ENCODE data around the gene TYRO3.

TYRO3 gene

DNA sequence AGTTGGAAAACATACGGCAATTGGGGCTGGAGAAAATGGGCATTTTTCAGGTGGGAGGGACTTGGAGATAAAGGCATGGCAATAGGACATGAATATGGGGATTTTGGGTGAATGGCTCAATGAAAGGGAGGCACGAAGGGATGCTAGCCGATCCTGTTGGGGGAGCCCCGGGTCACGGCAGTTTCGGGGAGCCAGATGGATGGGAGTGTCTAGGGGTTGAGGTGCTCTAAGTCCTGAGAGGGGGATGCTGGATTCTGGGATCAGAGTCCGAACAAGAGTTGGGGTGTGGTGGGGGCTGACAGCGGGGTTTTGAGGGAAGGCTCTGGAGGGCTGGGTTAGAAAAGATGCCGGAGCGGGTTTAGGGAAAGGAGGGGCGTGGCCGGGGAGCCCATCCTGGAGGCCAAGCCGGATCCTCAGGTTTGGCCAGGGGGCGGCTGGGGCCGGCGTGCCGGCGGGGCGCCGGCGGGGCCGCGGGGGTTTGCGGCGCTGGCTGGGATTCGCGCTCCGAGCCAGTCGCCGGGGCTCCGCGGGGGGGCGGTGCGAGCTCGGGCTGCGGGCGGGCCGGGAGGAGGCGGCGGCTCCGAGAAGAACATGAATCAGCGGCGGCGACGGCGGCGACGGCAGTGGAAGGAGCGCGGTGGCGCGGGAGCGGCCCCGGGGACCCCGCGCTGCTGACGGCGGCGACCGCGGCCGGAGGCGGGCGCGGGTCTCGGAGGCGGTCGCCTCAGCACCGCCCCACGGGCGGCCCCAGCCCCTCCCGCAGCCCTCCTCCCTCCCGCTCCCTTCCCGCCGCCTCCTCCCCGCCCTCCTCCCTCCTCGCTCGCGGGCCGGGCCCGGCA lies at the start of gene TYRO3:
TYRO3 (plus strand) TSS at position 813 of the 839 bp plus-strand sequence. CDS start 46 bp downstream, outside the sequence.
- peak; percentile 81 for DNase-seq

DNA sequence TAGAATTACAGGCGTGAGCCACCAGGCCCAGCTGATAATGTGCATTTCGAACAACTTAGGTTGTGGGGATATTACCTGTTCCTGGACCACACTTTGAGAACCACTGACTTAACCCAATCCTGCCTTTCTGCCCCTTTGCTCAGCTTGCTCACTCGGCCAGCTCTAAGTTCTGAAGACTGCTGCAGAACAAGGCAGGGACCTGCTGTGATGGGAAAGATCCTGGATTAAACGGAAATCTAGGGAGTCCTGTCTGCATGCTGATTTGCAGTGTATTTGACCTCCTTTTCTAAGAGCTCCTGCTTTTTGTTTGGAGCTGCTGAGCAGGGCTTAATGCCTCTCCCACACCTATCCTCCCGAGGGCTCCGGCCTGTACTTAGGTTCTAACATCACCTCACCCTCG lies 48.3 kb upstream of the TYRO3 start:
- DNase-seq: no peak

DNA sequence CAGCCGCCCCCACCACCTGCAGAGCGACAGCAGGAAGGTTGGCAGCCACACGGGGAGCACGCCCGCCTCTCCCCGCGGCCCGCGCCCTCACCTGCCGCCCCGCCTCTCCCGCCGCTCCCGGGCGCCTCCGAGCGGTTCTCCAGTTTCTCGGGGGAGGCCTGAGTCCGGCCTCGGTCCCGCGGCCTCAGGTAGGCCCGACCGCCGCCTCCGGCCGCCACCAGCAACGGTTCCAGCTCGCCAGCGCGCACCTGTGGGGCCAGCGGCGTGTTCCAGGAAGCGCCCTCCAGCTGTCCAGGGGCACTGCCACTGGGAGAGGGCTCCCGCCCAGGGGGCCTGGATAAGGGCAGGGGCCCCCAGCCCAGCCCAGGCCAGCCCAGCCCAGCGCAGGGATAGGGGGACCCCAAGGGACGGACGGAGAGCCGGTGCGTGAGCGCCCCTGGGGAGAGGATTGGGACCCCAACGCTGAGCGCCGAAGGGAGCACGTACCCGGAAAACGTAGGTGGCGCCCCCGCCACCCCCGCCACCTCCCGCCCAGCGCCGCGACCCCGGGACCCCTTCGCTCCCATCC lies 47.6 kb upstream of the TYRO3 start:
- peak; percentile 16 for DNase-seq

- peak; percentile 36 for DNase-seq
These were observed 47.1 kb upstream of the TYRO3 start for GRCh38 chr15:41511899-41512369.

DNA sequence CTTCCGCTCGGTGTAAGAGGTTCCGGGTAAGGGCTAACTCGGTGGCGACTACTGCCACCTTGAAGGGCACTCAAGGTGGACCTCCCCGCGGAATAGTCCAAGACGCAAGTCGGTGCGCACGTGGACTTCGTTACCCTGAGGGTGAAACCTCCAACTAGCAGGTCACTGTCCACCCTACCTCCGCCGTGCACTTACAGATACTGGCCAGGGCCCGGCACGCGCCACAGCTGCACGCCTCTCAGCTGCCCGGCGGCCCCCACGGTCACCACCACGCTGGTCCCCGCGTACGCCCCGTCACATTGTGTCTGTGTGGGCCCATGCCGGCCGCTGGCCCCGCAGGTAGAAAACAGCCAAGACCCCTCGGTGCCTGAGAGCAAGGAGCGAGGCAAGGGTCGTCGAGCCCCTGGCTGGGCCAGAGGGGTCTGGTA lies 46.5 kb upstream of the TYRO3 start:
- DNase-seq: no peak

GRCh38 chr15:41512940-41513505 lies 46.0 kb upstream of the TYRO3 start:
- peak; percentile 26 for DNase-seq

DNA sequence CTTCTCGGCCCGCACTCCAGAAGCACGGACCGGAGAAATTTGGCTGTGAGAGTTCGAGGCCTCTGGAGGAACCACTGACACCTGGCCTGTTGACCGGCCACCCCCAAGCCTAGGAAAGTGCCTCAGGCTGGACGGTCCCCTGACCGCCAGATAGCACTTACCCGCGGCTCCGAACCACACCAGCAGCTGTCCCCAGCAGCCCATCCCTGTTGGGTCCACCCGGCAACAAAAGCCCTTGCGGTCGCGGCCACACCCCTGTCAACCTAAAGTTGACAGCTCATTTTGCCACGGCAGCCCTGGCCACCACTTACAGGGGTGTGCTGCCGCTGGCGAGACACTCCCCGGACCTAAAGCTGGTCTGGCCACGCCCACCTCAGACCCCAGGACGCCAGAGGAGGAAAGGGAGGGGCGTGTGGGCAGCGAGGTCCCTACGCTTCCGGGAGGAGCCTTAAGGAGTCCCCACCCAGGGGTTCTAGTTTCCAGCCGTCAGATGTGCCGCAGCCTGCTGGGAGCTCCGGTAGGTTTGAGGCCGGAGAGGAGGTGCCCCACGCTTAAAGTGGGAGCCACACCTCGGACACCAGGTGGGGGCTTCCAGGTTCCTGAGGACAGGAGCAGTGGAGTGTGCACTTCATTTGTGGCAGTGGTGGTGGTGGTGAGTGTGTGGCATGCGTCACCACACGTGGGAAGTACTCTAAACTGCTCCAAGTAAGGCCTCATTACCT lies 45.3 kb upstream of the TYRO3 start, which contains the start of gene LTK:
LTK (minus strand) TSS at position 322 of the 722 bp plus-strand sequence; CDS start at position 204, 118 bp downstream.
- peak; percentile 69 for DNase-seq

DNA sequence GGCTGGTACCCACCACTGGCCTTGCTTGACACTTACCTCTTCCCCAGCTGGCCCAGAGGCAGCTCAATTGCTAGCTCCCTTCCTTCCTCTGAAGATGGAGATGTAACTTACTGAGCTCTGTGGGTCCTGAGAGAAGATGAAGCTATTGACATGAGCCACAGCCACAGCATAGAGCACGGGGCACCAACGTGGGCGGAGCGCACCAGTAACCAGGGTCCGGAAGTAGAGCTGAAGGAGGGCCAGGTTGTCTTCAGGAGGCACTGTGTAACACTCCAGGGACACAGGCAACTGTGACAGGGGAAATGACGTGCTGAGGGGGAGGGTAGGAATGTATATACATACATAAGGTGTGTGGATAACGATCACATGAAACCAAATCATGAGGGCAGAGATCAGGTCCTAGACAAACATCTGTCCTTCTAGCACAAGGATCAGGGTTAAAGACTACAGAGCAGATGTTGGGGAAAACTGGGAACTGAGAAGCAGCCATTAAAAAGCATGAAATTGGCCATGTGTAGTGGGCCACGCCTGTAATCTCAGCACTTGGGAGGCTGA lies 41.0 kb upstream of the TYRO3 start:
- DNase-seq: no peak

- no peak for DNase-seq
These were observed 38.4 kb upstream of the TYRO3 start for GRCh38 chr15:41520636-41521035.

DNA sequence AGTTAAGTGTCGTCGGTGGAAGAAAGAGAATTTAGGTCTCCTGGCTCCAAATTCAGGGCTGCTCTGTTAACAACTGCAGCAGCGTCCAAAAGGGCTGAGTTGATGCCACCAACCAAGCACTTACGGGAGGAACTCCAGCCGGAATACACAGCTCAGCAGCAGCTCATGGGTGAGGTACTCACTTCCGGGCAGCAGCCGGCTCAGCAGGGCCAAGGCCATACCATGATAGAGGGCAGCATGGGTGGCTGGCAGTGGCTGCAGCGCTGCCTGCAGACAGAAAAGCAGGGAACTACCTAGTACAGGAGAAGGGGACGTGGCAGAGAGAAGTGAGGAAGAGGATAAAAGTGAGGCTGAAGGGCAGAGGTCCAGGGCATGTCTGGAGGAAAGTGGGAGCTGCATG lies 37.4 kb upstream of the TYRO3 start:
- no peak for DNase-seq

DNA sequence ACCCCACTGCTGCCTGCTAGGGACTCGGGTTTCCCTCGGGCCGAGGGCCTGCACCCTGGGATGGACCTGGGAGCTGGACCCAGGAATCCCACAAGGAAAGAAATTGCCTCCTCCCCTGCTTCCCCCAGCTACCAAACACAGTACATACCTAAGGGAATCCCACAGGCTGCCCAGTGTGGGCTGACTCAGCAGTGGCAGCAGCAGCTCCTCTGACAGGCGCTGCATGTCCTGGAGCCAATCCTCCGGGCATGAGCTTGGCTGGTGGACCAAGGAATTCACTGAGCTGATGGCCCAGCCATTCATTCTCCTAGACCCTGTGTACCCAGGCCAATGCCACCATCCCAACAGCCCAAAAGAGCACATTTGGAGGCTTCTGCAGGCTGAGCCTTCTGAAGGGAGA lies 35.9 kb upstream of the TYRO3 start:
- DNase-seq: no peak

GRCh38 chr15:41530363-41530956 lies 28.6 kb upstream of the TYRO3 start:
- no peak for DNase-seq

DNA sequence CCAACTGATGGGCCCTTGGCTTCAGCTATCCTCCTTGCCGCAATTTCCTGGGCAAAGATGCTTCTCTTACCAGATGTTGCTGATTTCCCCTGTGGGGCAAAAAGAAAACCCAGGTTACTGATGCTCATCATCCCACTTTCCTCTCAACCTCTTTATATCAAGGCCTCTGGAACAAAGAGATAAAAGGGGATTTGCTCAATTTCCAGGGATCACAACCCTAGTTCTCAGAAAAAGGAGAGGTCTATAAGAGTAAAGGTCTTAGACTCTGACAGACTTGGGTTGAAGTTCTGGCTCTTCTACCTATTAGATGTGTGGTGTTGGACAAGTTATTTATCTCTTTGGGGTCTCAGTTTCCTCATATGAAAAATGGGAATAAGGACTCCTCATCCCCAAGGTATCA lies 23.5 kb upstream of the TYRO3 start:
- no peak for DNase-seq

DNA sequence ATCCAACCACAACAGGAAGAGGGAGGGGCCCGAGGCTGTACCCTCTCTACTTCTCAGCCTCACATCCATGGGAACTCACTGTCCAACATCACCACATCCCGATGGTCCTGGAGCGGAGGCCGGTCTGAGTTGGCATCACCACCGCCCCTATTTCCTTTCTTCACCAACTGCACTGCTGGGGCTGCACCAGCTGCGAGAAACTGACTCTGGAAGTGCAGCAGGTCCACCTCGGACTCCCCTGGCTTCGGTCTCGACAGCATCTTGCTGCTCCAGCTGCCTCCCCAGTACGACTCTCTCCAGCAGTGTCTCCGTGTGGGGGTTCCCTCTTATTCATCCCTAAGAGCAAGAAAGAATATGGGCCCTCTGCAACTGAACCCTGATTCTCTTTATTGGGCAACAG lies 22.1 kb upstream of the TYRO3 start:
- DNase-seq: no peak

- DNase-seq: no peak
These were observed 15.5 kb upstream of the TYRO3 start for GRCh38 chr15:41543521-41543870.

GRCh38 chr15:41544650-41545015 lies 14.4 kb upstream of the TYRO3 start:
- DNase-seq: peak; percentile 36

DNA sequence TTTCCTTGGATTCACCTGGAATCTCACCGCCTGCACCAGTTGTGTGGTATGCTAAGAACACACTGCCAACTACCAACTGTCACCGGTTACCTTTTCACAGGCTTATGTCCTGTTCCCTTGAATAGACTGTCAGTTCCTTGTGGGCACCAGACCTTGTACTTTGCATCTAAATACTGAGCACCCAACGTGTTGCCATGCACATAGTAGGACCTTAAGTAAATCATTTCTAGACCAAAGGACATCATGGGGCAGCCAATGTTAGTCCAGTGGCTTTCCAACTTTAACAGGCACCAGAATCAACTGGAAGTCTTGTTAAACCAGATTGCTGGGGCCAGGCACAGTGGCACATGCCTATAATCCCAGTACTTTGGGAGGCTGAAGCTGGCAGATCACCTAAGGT lies 13.8 kb upstream of the TYRO3 start:
- no peak for DNase-seq

GRCh38 chr15:41546851-41547786 lies 11.9 kb upstream of the TYRO3 start:
- DNase-seq: no peak

DNA sequence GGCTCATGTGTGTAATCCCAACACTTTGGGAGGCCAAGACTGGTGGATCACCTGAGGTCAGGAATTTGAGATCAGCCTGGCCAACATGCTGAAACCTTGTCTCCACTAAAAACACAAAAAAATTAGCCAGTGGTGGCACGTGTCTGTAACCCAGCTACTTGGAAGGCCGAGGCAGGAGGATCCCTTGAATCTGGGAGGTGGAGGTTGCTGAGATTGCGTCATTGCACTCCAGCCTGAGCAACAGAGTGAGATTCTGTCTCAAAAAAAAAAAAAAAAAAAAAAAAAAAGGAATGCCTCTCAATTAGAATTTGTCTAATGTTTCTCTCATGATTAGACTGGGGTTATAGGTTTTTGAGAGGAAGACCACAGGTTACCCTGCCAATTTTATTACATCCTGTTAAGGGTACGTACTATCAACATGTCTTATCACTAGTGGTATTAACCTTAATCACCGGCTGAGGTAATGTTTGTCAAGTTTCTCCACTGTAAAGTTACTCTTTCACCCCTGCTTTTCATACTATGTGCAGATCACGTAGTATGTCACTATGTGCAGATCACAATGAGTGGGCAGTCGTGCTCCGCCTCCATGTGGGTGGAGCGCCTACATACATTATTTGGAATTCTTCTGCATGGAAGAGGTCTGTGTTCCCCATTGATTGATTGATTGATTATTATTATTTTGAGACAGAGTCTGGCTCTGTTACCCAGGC lies 8.8 kb upstream of the TYRO3 start:
- no peak for DNase-seq

DNA sequence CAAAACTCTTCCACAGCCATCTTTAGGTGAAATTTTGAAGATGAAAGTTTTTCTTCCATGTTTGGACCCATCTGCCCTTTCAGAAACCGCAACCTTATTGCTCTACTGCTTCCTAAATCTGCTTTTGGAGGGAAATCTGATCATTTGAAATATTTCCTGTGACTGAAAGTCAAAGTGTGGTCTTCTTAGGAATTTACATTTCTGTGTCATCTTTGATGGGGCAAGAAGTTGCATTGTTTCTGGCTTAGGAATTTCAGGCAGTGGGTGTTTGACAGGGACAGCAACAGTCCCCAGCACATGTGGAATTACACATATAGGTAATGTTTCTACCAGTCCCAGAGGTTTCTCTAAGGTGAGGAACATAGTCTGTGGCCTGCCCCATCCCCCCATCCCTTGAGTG lies 5.3 kb upstream of the TYRO3 start:
- no peak for DNase-seq

DNA sequence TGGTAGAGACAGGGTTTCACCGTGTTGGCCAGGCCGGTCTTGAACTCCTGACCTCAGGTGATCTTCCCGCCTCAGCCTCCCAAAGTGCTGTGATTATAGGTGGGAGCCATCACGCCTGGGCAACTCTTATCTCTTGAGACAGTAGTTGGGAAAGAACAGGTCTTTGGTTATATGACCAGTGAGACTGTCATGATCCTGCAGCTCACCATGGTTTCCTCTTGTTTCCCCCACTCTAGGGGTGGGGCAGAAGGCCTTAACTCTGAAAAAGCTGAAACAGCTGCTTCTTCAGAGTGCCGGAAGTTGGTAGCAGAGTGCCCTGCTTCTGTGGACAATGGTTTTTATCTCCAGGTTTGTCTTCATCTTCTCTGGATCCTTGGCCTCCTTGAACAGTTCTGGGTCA lies 4.7 kb upstream of the TYRO3 start:
- DNase-seq: no peak
